LNCAP (cell line): Measurements from ENCODE around the gene BARD1.

Source experiments
- CTCF ChIP-seq: fragments of 450-650 bp; IDR thresholded peaks from 2 replicates; pipeline ENCODE4 v1.5.1; 2017; ENCODE audit warnings: mild to moderate bottlenecking

BARD1 gene

GRCh38 chr2:214808981-214809750, at the start of gene BARD1:
TSS of gene BARD1 (minus strand) at chr2:214809683. CDS start at chr2:214809569, 114 bp downstream.
- TF ChIP-seq CTCF = no peak

DNA sequence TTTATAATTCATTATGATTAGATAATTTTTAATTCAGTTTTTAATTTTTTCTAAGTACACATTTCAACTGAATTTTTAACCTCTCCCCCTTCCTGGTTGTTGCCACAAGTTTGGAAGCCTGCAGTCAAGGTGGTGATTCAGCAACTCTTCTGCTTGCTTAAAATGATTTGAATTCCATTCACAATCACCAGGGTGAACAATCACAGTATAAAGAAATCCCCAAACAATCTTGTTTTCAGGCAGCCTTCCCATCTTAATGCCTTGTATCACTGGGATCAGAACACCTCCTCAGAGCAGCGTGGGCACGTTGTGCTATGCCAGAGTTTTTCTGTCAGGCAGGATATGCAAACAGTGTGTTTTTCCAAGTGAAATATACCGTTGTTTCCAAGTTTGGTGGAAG, 46.7 kb upstream of the BARD1 start:
- TF ChIP-seq CTCF = no peak

DNA sequence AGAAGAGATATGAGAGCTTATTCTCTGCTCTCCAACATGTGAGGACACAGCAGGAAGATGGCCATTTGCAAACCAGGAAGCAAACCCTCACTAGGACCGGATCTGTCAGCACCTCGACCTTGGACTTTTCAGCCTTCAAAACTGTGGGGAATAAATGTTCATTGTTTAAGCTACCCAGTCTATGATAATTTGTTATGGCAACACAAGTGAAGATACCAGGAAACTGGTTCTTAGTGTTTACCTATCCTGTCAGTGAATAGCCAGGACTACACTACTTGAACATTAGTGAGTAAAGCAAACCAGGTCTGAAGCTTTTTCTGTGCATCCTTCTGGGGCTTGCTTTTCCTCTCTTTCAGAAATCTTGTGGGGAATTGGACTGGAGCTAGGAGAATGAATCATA, 44.4 kb upstream of the BARD1 start:
- no peak for TF ChIP-seq CTCF

- no peak for TF ChIP-seq CTCF
Observed at GRCh38 chr2:214843823-214844222, 34.3 kb upstream of the BARD1 start.

GRCh38 chr2:214839464-214839863, 30.0 kb upstream of the BARD1 start:
- TF ChIP-seq CTCF = no peak

DNA sequence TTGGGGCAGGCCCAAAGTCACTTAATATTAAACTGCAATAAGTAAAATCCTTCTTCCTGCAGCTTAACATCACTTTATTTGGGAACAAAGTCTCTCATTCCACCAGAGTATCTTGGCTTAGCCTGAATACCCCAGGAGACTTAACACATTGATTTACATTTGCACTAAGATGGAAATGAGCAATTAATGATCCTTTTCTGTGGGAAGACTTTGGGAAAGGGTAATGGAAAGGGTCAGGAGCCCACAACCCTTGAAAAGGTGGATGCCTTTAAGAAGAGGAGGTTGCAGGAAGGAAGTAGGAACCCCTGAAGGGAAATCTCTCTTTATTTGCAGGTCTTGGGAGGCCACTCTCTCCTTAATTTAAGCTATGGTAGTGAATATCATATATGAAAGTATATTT, 28.0 kb upstream of the BARD1 start:
- no peak for TF ChIP-seq CTCF

DNA sequence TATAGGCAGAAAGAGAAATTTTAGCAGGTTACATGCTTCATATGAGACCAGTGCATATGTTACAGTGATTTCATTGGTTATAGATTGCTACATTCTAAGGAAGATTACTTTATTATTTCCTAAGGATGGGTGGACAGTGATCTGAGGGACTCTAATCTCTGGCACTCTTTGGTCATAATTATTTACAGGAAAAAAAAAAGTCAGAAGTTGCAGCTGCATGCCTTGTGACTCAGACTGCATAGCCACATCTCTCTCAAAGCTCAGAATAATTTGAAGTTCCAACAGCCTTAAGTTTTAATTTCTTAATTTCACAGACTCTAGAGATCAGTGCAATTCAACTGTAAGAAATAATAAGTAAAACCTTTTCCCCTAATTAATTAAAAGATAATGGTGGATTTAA, 27.1 kb upstream of the BARD1 start:
- no peak for TF ChIP-seq CTCF
